Kidney (tissue), 14 donors: Measurements from ENCODE around the gene TBX10. TPM values are rescaled to one million over a fixed set of nuclear protein-coding genes. Genes with fewer than 3 reads are reported as not detected.
A peak's percentile ranks its signal among the peaks of the same experiment; 100 is the strongest.

Source experiments
- DNase-seq, 5 donors: peaks; one replicate each; pipeline ENCODE4 v3.0.0-alpha.2; 2013 to 2020
- FAIRE-seq: peaks from 2 replicates; lab custom pipeline; 2012; peaks lifted over from hg19 to GRCh38; lab: Jason Lieb, UNC
- H3K27ac ChIP-seq, 2 donors: one replicate each; pipeline ENCODE4 v1.7.0; 2013; ENCODE audit warnings: low read depth in 2 of 2, low read length in 2 of 2, inconsistent platforms in 1 of 2
- H3K27me3 ChIP-seq: one replicate; pipeline ENCODE4 v1.7.1; 2013; ENCODE audit warnings: low read length, inconsistent platforms; ENCODE audit not compliant: control insufficient read depth, insufficient read depth
- H3K36me3 ChIP-seq, 3 donors: one replicate each; pipeline versions ENCODE4 v1.7.0 to v1.7.1; 2013; ENCODE audit warnings: low read length in 3 of 3, control low read depth in 1 of 3, inconsistent platforms in 1 of 3; ENCODE audit not compliant: insufficient read depth in 3 of 3, control insufficient read depth in 2 of 3
- H3K4me1 ChIP-seq, 3 donors: one replicate each; pipeline versions ENCODE4 v1.7.0 to v1.7.1; 2013; ENCODE audit warnings: low read length in 3 of 3, inconsistent platforms in 1 of 3, low read depth in 1 of 3; ENCODE audit not compliant: control insufficient read depth in 2 of 3, insufficient read depth in 2 of 3
- H3K4me3 ChIP-seq, 3 donors: one replicate each; pipeline versions ENCODE4 v1.7.0 to v1.8.1; 2013; ENCODE audit warnings: low read length in 3 of 3, control low read depth in 1 of 3, inconsistent platforms in 1 of 3
- H3K9ac ChIP-seq, 3 donors: one replicate each; pipeline versions ENCODE4 v1.7.0 to v1.7.1; 2013; ENCODE audit warnings: low read length in 3 of 3, control low read depth in 1 of 3, inconsistent platforms in 1 of 3
- H3K9me3 ChIP-seq, 3 donors: one replicate each; pipeline versions ENCODE4 v1.7.0 to v1.7.1; 2013; ENCODE audit warnings: low read length in 3 of 3, control low read depth in 1 of 3, inconsistent platforms in 1 of 3; ENCODE audit not compliant: control insufficient read depth in 2 of 3, insufficient read depth in 1 of 3
- CTCF ChIP-seq: IDR thresholded peaks from 3 replicates; pipeline ENCODE4 v1.5.1; 2012; ENCODE audit warnings: mild to moderate bottlenecking, moderate library complexity, borderline replicate concordance; ENCODE audit not compliant: insufficient read depth; ENCODE audit errors: extremely low read depth
- intact Hi-C: fragments of 100-400 bp; cut with DNase I; formaldehyde crosslinking; loops from one replicate; pipeline ENCODE4 v1.11.1; 2022
- polyA plus RNA-seq: library from polyadenylated mRNA; stranded (reverse); fragments of 350-450 nt; fragmentation: Illumina TruSeq; extraction: RNeasy Lipid Tissue Mini Kit (QIAGEN cat#74804); gene quantifications from one replicate; pipeline ENCODE4 v1.2.3, GENCODE V29; 2014; ENCODE audit warnings: low read depth, low replicate concordance; ENCODE audit not compliant: insufficient read depth
- total RNA-seq: library from RNA; stranded (reverse); fragmentation: NEBNext Ultra II Directional; extraction: Animal tissue kit (Norgen Biotek cat#: 25700); gene quantifications from one replicate; pipeline ENCODE4 v1.2.1, GENCODE V29; 2021
- donor health status: control.
- donor health status: control.
- donor health status: control.
- donor health status: control.
- donor health status: control.
- donor health status: DM: yes; HTN: yes; CAD: no.
- donor health status: Normal renal cell carcinoma (clear cell type).

TBX10 gene
- total and polyA plus RNA-seq, 2 donors from 2014 or later: not detected

DNA sequence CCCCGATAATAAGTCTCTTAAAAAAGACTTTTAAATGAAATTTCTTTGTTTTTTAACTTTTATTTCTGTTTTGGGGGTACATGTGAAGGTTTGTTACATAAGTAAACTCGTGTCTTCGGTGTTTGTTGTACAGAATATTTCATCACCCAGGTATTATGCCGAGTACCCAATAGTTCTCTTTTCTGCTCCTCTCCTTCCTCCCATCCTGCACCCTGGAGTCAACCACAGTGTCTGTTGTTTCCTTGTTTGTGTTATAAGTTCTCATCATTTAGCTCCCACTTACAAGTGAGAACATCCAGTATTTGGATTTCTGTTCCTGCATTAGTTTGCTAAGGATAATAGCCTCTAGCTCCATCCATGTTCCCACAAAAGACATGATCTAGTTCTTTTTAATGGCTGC is 57.6 kb downstream of the TBX10 start:
- no peak for TF ChIP-seq CTCF
- no peaks in the 10 kb centered on the region for H3K27me3 ChIP-seq
- H3K9ac ChIP-seq: no peak overlapping the region
- peak overlapping the region in 1 of 3 donors; percentile 41 for H3K4me3 ChIP-seq
- intact Hi-C loops: no loop called here
- H3K36me3 ChIP-seq: no peaks in the 10 kb centered on the region
- peaks cover 7 to 20% (median 7%) of the 10 kb centered on the region in 3 donors for H3K4me1 ChIP-seq
- FAIRE-seq: no peak
- DNase-seq: no peak
- peak overlapping the region in 1 of 2 donors; percentile 1 for H3K27ac ChIP-seq
- H3K9me3 ChIP-seq: no peaks in the 10 kb centered on the region

DNA sequence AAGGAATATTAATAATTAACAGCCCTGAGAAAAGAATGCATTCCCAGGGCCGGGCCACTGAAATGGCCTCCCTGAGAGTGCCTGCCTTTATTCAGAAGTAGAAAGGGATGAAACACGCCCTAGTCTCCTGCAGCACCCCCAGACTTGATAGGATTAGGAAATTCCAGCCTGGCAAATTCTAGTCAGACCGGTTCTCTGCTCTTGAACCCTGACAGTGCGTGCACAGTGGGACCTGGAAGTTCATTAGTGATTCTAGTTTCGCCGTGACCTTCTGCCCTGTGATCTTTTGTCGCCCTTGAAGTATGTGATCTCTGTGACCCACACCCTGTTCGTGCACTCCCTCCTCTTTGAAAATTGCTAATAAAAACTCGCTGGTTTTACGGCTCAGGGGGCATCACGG is 58.1 kb downstream of the TBX10 start:
- peak overlapping the region; percentile 1 to 57 for H3K27ac ChIP-seq
- H3K36me3 ChIP-seq: no peaks in the 10 kb centered on the region
- intact Hi-C loops: no loop called here
- no peaks in the 10 kb centered on the region for H3K27me3 ChIP-seq
- peak overlapping the region in 1 of 3 donors; percentile 33 for H3K4me3 ChIP-seq
- DNase-seq (peak in 4 of 5 donors; percentile 65 to 81 (median 74)), FAIRE-seq (no peak)
- H3K9me3 ChIP-seq: no peaks in the 10 kb centered on the region
- TF ChIP-seq CTCF: no peak
- no peak overlapping the region for H3K9ac ChIP-seq
- H3K4me1 ChIP-seq: peaks cover 7 to 20% (median 7%) of the 10 kb centered on the region in 3 donors

Other genes with a start within 250 kb of the TBX10 start
- 17.8 TPM for gene RAD9A, start 247.8 kb downstream of the TBX10 start, total RNA-seq
- gene RAD9A, start 247.8 kb downstream of the TBX10 start, polyA plus RNA-seq: 16.4 TPM
- 155 TPM for gene PPP1CA, start 237.9 kb downstream of the TBX10 start, total RNA-seq
- 210 TPM for gene PPP1CA, start 237.9 kb downstream of the TBX10 start, polyA plus RNA-seq
- gene TBC1D10C, start 235.7 kb downstream of the TBX10 start, total RNA-seq: 13.9 TPM
- 1.7 TPM for gene TBC1D10C, start 235.7 kb downstream of the TBX10 start, polyA plus RNA-seq
- gene CARNS1, start 224.1 kb downstream of the TBX10 start, total RNA-seq: 1.7 TPM
- 0.80 TPM for gene CARNS1, start 224.1 kb downstream of the TBX10 start, polyA plus RNA-seq
- gene RPS6KB2, start 211.3 kb downstream of the TBX10 start, total RNA-seq: 41.3 TPM
- 45.4 TPM for gene RPS6KB2, start 211.3 kb downstream of the TBX10 start, polyA plus RNA-seq
- 20.3 TPM for gene PTPRCAP, start 202.1 kb downstream of the TBX10 start, total RNA-seq
- 4.7 TPM for gene PTPRCAP, start 202.1 kb downstream of the TBX10 start, polyA plus RNA-seq
- gene CORO1B, start 196.3 kb downstream of the TBX10 start, total RNA-seq: 121 TPM
- gene CORO1B, start 196.3 kb downstream of the TBX10 start, polyA plus RNA-seq: 67.2 TPM
- not detected for gene GPR152, start 187.0 kb downstream of the TBX10 start, total RNA-seq
- gene GPR152, start 187.0 kb downstream of the TBX10 start, polyA plus RNA-seq: not detected
- 3.1 TPM for gene CABP4, start 184.4 kb downstream of the TBX10 start, total RNA-seq
- gene CABP4, start 184.4 kb downstream of the TBX10 start, polyA plus RNA-seq: 0.49 TPM
- 65.5 TPM for gene TMEM134, start 170.5 kb downstream of the TBX10 start, total RNA-seq
- gene TMEM134, start 170.5 kb downstream of the TBX10 start, polyA plus RNA-seq: 127 TPM
- 61.5 TPM for gene AIP, start 156.7 kb downstream of the TBX10 start, total RNA-seq
- 135 TPM for gene AIP, start 156.7 kb downstream of the TBX10 start, polyA plus RNA-seq
- 74.7 TPM for gene PITPNM1, start 134.4 kb downstream of the TBX10 start, total RNA-seq
- gene PITPNM1, start 134.4 kb downstream of the TBX10 start, polyA plus RNA-seq: 19.3 TPM
- 98.4 TPM for gene CDK2AP2, start 131.6 kb downstream of the TBX10 start, total RNA-seq
- gene CDK2AP2, start 131.6 kb downstream of the TBX10 start, polyA plus RNA-seq: 188 TPM
- gene CABP2, start 116.3 kb downstream of the TBX10 start, total RNA-seq: not detected
- gene CABP2, start 116.3 kb downstream of the TBX10 start, polyA plus RNA-seq: not detected
- 800 TPM for gene GSTP1, start 56.0 kb downstream of the TBX10 start, total RNA-seq
- 1,687 TPM for gene GSTP1, start 56.0 kb downstream of the TBX10 start, polyA plus RNA-seq
- 191 TPM for gene NDUFV1, start 32.8 kb downstream of the TBX10 start, total RNA-seq
- gene NDUFV1, start 32.8 kb downstream of the TBX10 start, polyA plus RNA-seq: 395 TPM
- 11.9 TPM for gene NUDT8, start 9.8 kb downstream of the TBX10 start, total RNA-seq
- gene NUDT8, start 9.8 kb downstream of the TBX10 start, polyA plus RNA-seq: 57.0 TPM
- 7.7 TPM for gene ACY3, start 11.0 kb upstream of the TBX10 start, total RNA-seq
- 111 TPM for gene ACY3, start 11.0 kb upstream of the TBX10 start, polyA plus RNA-seq
- gene ALDH3B2, start 34.9 kb upstream of the TBX10 start, total RNA-seq: 1.6 TPM
- 2.1 TPM for gene ALDH3B2, start 34.9 kb upstream of the TBX10 start, polyA plus RNA-seq